Measurements from ENCODE around the gene NUP153.

DNA sequence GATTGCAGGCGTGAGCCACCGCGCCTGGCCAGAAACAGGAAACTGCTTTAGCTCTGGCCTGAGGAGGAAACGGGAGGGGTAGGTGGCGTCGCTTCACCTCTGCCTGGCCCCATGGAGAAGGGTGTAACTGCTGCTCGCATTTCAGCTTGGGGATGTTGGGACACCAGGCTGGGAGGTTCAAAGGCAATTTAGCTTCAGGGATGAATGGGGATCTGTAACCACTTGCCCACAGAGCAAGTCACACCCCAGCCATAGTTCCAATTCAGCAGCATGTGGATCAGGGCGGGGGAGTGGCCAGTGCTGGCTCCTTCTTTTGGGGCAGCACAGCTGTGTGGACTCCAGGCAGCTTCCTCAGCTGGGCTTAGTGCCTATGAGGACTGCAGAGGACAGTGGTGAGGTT, 34.8 kb upstream of the NUP153 start:
- TF ChIP-seq, protein P1, sequence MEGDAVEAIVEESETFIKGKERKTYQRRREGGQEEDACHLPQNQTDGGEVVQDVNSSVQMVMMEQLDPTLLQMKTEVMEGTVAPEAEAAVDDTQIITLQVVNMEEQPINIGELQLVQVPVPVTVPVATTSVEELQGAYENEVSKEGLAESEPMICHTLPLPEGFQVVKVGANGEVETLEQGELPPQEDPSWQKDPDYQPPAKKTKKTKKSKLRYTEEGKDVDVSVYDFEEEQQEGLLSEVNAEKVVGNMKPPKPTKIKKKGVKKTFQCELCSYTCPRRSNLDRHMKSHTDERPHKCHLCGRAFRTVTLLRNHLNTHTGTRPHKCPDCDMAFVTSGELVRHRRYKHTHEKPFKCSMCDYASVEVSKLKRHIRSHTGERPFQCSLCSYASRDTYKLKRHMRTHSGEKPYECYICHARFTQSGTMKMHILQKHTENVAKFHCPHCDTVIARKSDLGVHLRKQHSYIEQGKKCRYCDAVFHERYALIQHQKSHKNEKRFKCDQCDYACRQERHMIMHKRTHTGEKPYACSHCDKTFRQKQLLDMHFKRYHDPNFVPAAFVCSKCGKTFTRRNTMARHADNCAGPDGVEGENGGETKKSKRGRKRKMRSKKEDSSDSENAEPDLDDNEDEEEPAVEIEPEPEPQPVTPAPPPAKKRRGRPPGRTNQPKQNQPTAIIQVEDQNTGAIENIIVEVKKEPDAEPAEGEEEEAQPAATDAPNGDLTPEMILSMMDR (IDR thresholded peaks at IDR 0.05; ENCODE audit: poor library complexity, severe bottlenecking): no peak
- TF ChIP-seq, protein P2, sequence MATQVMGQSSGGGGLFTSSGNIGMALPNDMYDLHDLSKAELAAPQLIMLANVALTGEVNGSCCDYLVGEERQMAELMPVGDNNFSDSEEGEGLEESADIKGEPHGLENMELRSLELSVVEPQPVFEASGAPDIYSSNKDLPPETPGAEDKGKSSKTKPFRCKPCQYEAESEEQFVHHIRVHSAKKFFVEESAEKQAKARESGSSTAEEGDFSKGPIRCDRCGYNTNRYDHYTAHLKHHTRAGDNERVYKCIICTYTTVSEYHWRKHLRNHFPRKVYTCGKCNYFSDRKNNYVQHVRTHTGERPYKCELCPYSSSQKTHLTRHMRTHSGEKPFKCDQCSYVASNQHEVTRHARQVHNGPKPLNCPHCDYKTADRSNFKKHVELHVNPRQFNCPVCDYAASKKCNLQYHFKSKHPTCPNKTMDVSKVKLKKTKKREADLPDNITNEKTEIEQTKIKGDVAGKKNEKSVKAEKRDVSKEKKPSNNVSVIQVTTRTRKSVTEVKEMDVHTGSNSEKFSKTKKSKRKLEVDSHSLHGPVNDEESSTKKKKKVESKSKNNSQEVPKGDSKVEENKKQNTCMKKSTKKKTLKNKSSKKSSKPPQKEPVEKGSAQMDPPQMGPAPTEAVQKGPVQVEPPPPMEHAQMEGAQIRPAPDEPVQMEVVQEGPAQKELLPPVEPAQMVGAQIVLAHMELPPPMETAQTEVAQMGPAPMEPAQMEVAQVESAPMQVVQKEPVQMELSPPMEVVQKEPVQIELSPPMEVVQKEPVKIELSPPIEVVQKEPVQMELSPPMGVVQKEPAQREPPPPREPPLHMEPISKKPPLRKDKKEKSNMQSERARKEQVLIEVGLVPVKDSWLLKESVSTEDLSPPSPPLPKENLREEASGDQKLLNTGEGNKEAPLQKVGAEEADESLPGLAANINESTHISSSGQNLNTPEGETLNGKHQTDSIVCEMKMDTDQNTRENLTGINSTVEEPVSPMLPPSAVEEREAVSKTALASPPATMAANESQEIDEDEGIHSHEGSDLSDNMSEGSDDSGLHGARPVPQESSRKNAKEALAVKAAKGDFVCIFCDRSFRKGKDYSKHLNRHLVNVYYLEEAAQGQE (IDR thresholded peaks at IDR 0.05; ENCODE audit: borderline replicate concordance): no peak
- TF ChIP-seq EZH2 (IDR thresholded peaks at IDR 0.05; ENCODE audit: borderline replicate concordance, insufficient read depth, low read length, poor library complexity, severe bottlenecking) (no peak), EP300 (conservative IDR thresholded peaks at IDR 0.05; ENCODE audit: poor library complexity, severe bottlenecking) (no peak), TAF1 (IDR thresholded peaks at IDR 0.05; ENCODE audit: low read depth) (no peak), POLR2AphosphoS5 (IDR thresholded peaks at IDR 0.05) (no peak)

Measured in neural cell (in vitro differentiated cells).